Transverse colon (tissue), 4 donors: ENCODE measurements around the gene ASAP3.

Source experiments
- EP300 ChIP-seq: sonication (generic); formaldehyde crosslinking; IDR thresholded peaks from one replicate; pipeline ENCODE4 v1.6.1; 2017; ENCODE audit warnings: antibody characterized with exemption, low read depth
- POLR2A ChIP-seq: fragments of 450-650 bp; IDR thresholded peaks from one replicate; pipeline ENCODE4 v1.6.1; 2016; ENCODE audit warnings: antibody characterized with exemption, mild to moderate bottlenecking, moderate library complexity
- POLR2AphosphoS5 ChIP-seq, 3 donors: sonication (generic); formaldehyde crosslinking; IDR thresholded peaks; one replicate each; pipeline ENCODE4 v1.6.1; 2016; ENCODE audit warnings: antibody characterized with exemption in 3 of 3
- TF ChIP-seq, protein P1 (sequence below), 5 experiments: fragments of 200-600 bp in 3 of 5; fragments of 450-650 bp in 2 of 5; sonication (generic) in 3 of 5; IDR thresholded peaks; 1 replicate in 2 of 5; 2 replicates in 3 of 5; pipeline ENCODE4 v1.5.1; 2016 to 2017; ENCODE audit warnings: antibody characterized with exemption in 5 of 5, inconsistent platforms in 3 of 5, mild to moderate bottlenecking in 2 of 5, moderate library complexity in 1 of 5

DNA sequence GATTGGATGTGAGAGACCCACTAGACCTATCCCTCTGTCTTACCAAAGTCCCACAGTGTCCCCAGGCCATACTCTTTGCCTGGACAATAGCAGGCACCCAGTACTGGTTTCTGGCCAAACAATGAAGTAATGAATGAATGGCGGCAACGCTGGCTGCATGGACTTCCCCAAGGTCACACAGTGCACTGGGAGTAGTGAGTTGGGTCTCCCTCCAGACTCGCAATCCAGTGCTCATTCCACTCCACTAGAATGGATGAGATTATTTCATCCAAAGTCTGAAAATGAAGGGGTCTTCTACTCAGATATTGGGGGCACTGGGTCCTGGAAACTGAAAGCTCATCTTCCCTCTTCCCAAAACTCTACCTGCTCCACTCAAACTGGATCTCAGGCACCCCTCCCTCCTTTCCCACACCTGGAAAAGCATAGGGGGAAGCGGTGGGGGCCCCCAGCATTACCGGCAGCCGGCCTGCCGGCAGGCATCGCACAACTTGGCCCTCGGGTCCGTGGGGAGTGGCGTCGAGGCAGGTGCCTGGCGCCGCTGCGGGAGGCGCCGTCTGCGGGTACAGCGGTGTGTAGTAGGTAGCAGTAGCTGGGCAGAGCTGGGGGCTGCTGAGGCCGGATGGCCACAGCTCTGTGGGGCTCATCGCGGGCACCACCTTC lies 46.2 kb upstream of the ASAP3 start:
- TF ChIP-seq POLR2AphosphoS5 (IDR thresholded peaks at IDR 0.05) (peak in 1 of 3 donors; percentile 30), POLR2A (peak; percentile 43), EP300 (no peak)
- TF ChIP-seq, protein P1, sequence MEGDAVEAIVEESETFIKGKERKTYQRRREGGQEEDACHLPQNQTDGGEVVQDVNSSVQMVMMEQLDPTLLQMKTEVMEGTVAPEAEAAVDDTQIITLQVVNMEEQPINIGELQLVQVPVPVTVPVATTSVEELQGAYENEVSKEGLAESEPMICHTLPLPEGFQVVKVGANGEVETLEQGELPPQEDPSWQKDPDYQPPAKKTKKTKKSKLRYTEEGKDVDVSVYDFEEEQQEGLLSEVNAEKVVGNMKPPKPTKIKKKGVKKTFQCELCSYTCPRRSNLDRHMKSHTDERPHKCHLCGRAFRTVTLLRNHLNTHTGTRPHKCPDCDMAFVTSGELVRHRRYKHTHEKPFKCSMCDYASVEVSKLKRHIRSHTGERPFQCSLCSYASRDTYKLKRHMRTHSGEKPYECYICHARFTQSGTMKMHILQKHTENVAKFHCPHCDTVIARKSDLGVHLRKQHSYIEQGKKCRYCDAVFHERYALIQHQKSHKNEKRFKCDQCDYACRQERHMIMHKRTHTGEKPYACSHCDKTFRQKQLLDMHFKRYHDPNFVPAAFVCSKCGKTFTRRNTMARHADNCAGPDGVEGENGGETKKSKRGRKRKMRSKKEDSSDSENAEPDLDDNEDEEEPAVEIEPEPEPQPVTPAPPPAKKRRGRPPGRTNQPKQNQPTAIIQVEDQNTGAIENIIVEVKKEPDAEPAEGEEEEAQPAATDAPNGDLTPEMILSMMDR (IDR thresholded peaks at IDR 0.05) = no peak
